Skeletal muscle tissue (tissue), 4 donors: Measurements from ENCODE around the gene INTS7. TPM values are rescaled to one million over a fixed set of nuclear protein-coding genes. Genes with fewer than 3 reads are reported as not detected.
"Not testable (repeated sequence)": the region's sequence is repeated elsewhere in the genome, so short reads cannot be mapped to it uniquely, and the experiment has no call there.

Experiments
- H3K27ac ChIP-seq: one replicate; pipeline ENCODE4 v1.7.0; 2013; ENCODE audit warnings: mild to moderate bottlenecking, low read depth, low read length, inconsistent platforms
- H3K27me3 ChIP-seq, 3 donors: one replicate each; pipeline ENCODE4 v1.7.0; 2013; ENCODE audit warnings: low read length in 3 of 3; ENCODE audit not compliant: control insufficient read depth in 3 of 3, insufficient read depth in 3 of 3
- H3K36me3 ChIP-seq, 3 donors: one replicate each; pipeline ENCODE4 v1.7.0; 2013; ENCODE audit warnings: low read length in 3 of 3; ENCODE audit not compliant: control insufficient read depth in 3 of 3, insufficient read depth in 3 of 3
- H3K4me1 ChIP-seq, 3 donors: one replicate each; pipeline ENCODE4 v1.7.0; 2013; ENCODE audit warnings: low read length in 3 of 3, mild to moderate bottlenecking in 3 of 3; ENCODE audit not compliant: control insufficient read depth in 3 of 3, insufficient read depth in 3 of 3
- H3K4me3 ChIP-seq, 3 donors: one replicate each; pipeline ENCODE4 v1.7.0; 2013; ENCODE audit warnings: low read length in 3 of 3
- H3K9ac ChIP-seq, 3 donors: one replicate each; pipeline ENCODE4 v1.7.0; 2013; ENCODE audit warnings: low read length in 3 of 3, mild to moderate bottlenecking in 3 of 3, moderate library complexity in 2 of 3, low read depth in 1 of 3
- H3K9me3 ChIP-seq, 3 donors: one replicate each; pipeline ENCODE4 v1.7.0; 2013; ENCODE audit warnings: low read length in 3 of 3; ENCODE audit not compliant: control insufficient read depth in 3 of 3
- total RNA-seq: library from RNA; depleted of rRNA; stranded (reverse); fragments of >200 nt; gene quantifications from one replicate; pipeline ENCODE4 v1.2.3, GENCODE V29; 2014
- donor health status: Osteomylitis.

Gene INTS7
- total RNA-seq, 1 donor from 2014 or later: 23.0 TPM

- not testable (repeated sequence) for H3K9me3 ChIP-seq, H3K4me3 ChIP-seq, H3K36me3 ChIP-seq, H3K27ac ChIP-seq, H3K27me3 ChIP-seq, H3K9ac ChIP-seq
- peaks cover 0 to 14% (median 4%) of the 10 kb centered on the region in 3 donors for H3K4me1 ChIP-seq
Observed at GRCh38 chr1:211937422-211937821, 97.9 kb downstream of the INTS7 start.

DNA sequence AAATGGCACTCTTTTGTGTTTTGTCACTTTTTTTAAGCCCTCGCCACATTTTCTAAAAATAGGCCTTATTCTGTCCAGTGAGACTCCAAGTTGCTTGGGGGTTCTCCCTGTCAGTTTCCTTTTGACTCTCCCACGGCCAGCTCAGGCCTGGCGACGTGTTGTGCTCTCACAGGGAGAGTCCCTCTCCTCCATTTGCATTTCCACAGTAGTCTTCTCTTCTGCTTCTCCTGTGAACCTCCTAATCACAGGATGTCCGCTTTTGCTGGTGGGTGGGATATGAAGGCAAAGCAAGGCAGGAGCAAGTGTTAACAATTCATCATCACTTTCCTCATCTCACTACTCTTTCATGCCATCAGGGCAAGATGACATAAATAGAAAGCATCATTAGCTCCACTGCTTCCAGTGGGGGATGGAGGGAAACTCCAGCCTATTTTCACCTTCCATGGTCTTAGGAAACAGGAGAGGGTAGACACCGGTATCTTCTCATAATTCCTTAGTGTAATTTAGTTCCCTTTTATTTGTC lies 99.8 kb downstream of the INTS7 start:
- Histone ChIP-seq H3K4me3 (no peak overlapping the region), H3K36me3 (no peaks in the 10 kb centered on the region), H3K27me3 (peaks cover 0 to 4% (median 0%) of the 10 kb centered on the region in 3 donors), H3K9me3 (no peaks in the 10 kb centered on the region), H3K27ac (no peak overlapping the region), H3K9ac (no peak overlapping the region), H3K4me1 (peaks cover 0 to 14% (median 4%) of the 10 kb centered on the region in 3 donors)

DNA sequence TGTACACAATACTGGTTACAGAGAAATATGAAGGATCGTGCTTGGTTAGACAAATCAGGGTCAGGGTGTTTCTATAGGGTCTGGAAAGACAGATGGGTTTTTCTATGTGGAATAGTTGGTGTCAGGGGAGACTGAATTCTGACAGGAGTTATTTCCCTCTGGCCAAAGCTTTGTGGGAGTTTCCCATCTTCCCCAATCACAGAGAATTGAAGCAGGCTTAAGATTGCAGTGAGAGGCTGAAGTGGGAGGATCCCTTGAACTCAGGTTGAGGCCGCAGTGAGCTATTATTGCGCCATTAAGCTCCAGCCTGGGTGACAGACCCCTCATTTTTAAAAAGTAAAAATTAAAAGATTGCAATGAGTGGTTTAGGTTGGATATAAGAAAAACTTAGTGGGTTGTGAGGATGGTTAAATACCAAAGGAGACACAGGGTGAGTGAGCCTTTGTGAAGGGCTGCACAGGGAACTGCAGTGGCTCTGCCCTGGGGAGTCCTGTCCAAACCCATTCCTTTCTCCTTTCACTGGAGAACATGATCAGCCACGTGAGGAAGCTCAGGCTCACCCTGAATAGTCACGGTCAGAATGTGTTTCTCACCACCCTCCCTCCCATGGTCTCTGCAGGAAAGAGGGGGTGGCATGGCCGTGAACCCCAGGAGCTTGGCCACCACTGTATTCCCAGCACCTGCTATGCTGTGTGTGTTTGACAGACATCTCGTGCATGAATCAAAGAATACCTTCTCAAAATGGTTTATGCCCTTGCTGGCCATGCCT lies 101.2 kb downstream of the INTS7 start:
- H3K27me3 ChIP-seq: peaks cover 0 to 4% (median 0%) of the 10 kb centered on the region in 3 donors
- H3K27ac ChIP-seq: no peak overlapping the region
- H3K9ac ChIP-seq: no peak overlapping the region
- no peaks in the 10 kb centered on the region for H3K36me3 ChIP-seq
- peaks cover 0 to 14% (median 4%) of the 10 kb centered on the region in 3 donors for H3K4me1 ChIP-seq
- no peak overlapping the region for H3K4me3 ChIP-seq
- H3K9me3 ChIP-seq: no peaks in the 10 kb centered on the region

GRCh38 chr1:211932933-211933254 lies 102.5 kb downstream of the INTS7 start:
- no peak overlapping the region for H3K4me3 ChIP-seq
- no peak overlapping the region for H3K9ac ChIP-seq
- no peaks in the 10 kb centered on the region for H3K9me3 ChIP-seq
- H3K27me3 ChIP-seq: peaks cover 0 to 4% (median 0%) of the 10 kb centered on the region in 3 donors
- H3K4me1 ChIP-seq: peaks cover 0 to 14% (median 4%) of the 10 kb centered on the region in 3 donors
- H3K27ac ChIP-seq: no peak overlapping the region
- H3K36me3 ChIP-seq: no peaks in the 10 kb centered on the region

GRCh38 chr1:211932231-211932932 lies 103.0 kb downstream of the INTS7 start:
- Histone ChIP-seq H3K36me3 (no peaks in the 10 kb centered on the region), H3K27me3 (peaks cover 0 to 4% (median 0%) of the 10 kb centered on the region in 3 donors), H3K9ac (no peak overlapping the region), H3K4me1 (peaks cover 0 to 14% (median 4%) of the 10 kb centered on the region in 3 donors), H3K4me3 (no peak overlapping the region), H3K27ac (no peak overlapping the region), H3K9me3 (no peaks in the 10 kb centered on the region)

DNA sequence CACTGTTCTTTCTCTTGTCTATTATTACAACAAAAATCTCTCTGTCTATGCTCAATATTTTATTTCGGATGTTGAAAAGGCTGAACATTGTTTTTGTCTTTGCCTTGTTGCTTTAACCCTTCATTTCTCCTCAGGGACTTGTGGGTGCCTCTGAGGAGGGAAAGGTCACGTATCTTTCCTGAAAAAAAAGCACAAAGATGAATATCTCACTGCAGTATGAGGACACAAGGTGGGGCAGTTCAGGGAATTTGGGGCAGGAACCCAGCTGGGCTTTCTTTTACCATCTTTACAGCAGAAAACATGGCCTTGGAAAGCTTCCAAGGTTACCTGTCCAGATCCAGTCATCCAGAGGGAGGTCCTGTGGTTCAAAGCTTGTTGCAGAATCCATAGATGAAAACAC lies 105.7 kb downstream of the INTS7 start:
- Histone ChIP-seq H3K4me1 (peaks cover 0 to 12% (median 4%) of the 10 kb centered on the region in 3 donors), H3K9me3 (no peaks in the 10 kb centered on the region), H3K27ac (no peak overlapping the region), H3K27me3 (peaks cover 0 to 4% (median 0%) of the 10 kb centered on the region in 3 donors), H3K4me3 (no peak overlapping the region), H3K9ac (no peak overlapping the region), H3K36me3 (no peaks in the 10 kb centered on the region)

DNA sequence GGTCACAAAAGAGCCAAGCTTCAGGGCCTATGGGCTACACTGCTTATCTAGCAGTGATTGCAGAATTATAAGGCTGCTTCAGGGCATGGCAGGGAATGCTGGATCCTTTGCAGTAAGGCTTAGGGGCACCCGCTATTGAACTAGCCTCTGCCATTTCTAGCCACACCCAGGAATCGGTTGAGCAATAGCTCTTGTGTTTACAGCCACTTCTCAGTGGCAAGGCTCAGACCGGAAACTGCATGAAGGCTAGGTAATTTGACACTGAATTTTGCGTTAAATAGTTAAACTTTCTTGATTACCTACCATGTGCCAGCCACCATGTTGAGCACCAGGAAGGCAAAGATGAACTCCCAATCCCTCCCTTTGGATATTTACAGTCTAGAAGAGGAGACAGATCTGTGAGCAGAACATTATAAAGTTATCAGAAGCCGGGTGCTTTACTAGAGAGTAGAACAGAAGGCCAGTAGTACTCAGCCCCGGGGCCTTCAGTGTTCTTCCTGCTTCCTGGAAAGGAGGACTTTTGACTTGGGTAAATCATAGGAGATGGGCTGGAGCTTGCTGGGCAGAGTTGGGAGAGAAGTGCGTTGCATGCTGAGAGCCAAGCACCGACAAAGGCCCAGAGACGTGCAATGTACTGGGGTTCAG lies 106.2 kb downstream of the INTS7 start:
- Histone ChIP-seq H3K4me1 (peaks cover 0 to 8% (median 4%) of the 10 kb centered on the region in 3 donors), H3K27ac (no peak overlapping the region), H3K9ac (no peak overlapping the region), H3K36me3 (no peaks in the 10 kb centered on the region), H3K4me3 (no peak overlapping the region), H3K27me3 (peaks cover 0 to 4% (median 0%) of the 10 kb centered on the region in 3 donors), H3K9me3 (no peaks in the 10 kb centered on the region)

DNA sequence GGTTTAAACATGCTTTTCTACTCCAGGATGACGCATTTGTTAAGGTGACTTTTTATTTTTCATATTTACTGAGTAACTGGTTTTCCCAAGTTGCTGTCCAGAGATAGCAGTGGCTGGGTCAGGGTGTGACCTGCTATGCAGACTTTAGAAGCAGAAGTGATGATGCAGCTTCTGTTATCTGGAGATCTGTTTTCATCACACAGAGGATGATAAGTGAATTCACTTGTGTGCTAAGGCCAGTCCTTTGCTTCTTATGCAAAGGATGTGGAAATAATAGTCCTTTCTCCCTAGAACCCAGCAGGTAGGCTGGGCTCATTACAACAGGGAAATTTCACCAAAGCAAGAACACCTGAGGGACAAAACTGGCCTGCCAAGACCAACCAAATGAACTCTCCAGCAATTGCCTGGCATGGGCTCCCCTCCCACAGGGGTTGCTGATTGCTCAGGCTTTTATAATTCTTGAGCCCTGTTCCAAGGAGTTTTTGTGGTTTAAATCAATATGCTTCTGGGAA lies 107.0 kb downstream of the INTS7 start:
- peaks cover 0 to 8% (median 4%) of the 10 kb centered on the region in 3 donors for H3K4me1 ChIP-seq
- H3K27me3 ChIP-seq: peaks cover 0 to 4% (median 0%) of the 10 kb centered on the region in 3 donors
- H3K9ac ChIP-seq: no peak overlapping the region
- no peaks in the 10 kb centered on the region for H3K36me3 ChIP-seq
- H3K27ac ChIP-seq: no peak overlapping the region
- no peaks in the 10 kb centered on the region for H3K9me3 ChIP-seq
- H3K4me3 ChIP-seq: no peak overlapping the region

DNA sequence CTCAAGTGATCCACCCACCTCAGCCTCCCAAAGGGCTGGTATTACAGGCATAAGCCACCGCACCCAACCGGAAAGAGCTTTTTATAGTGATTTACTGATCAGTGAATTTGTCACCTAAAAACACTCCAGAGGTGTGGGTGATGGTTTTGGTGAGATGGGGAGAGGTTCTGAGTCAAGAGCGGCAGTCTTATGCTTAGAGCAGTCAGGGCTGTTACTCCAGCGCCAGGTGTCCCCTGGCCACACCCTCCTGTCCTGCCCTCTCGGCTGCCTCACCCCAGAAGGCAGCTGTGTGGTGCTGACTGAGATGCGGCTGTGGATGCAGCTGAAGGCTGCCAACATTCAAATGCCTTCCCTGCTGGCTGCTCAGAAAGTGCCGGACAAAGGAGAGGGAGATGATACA lies 110.3 kb downstream of the INTS7 start:
- no peak overlapping the region for H3K4me3 ChIP-seq
- no peaks in the 10 kb centered on the region for H3K4me1 ChIP-seq
- no peaks in the 10 kb centered on the region for H3K36me3 ChIP-seq
- H3K27ac ChIP-seq: no peak overlapping the region
- H3K9me3 ChIP-seq: no peaks in the 10 kb centered on the region
- H3K9ac ChIP-seq: no peak overlapping the region
- H3K27me3 ChIP-seq: no peaks in the 10 kb centered on the region
